ENCODE results near the gene MYO9B.

MYO9B gene

GRCh38 chr19:17209126-17210036 is 133.8 kb downstream of the MYO9B start:
- CTCF ChIA-PET, result interaction anchor here (0.6 to 1.5 kb wide), 5 partner anchors 18 to 142 kb away, joined by 3 to 5 read pairs (median 4); partner anchors contain the start of gene ANKLE1
- POLR2A ChIA-PET, result no interaction called here
- H3K4me3 ChIP-seq (ENCODE audit: low read depth, low read length), result no peak overlapping the region
- DNase-seq (ENCODE audit: low read depth, low spot score), result no peak
- TF ChIP-seq, protein P1, sequence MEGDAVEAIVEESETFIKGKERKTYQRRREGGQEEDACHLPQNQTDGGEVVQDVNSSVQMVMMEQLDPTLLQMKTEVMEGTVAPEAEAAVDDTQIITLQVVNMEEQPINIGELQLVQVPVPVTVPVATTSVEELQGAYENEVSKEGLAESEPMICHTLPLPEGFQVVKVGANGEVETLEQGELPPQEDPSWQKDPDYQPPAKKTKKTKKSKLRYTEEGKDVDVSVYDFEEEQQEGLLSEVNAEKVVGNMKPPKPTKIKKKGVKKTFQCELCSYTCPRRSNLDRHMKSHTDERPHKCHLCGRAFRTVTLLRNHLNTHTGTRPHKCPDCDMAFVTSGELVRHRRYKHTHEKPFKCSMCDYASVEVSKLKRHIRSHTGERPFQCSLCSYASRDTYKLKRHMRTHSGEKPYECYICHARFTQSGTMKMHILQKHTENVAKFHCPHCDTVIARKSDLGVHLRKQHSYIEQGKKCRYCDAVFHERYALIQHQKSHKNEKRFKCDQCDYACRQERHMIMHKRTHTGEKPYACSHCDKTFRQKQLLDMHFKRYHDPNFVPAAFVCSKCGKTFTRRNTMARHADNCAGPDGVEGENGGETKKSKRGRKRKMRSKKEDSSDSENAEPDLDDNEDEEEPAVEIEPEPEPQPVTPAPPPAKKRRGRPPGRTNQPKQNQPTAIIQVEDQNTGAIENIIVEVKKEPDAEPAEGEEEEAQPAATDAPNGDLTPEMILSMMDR (IDR thresholded peaks at IDR 0.05; ENCODE audit: insufficient read depth, low read length, missing control alignments), result no peak

GRCh38 chr19:17210296-17210695 is 134.7 kb downstream of the MYO9B start:
- ChIA-PET CTCF (interaction anchor here (1.2 kb wide), 1 partner anchor 73 kb away, joined by 5 read pairs; no protein-coding TSS in a partner anchor), POLR2A (no interaction called here)
- DNase-seq (ENCODE audit: low read depth, low spot score), result no peak
- H3K4me3 ChIP-seq (ENCODE audit: low read depth, low read length), result no peak overlapping the region
- TF ChIP-seq, protein P1 (IDR thresholded peaks at IDR 0.05; ENCODE audit: insufficient read depth, low read length, missing control alignments), result no peak

DNA sequence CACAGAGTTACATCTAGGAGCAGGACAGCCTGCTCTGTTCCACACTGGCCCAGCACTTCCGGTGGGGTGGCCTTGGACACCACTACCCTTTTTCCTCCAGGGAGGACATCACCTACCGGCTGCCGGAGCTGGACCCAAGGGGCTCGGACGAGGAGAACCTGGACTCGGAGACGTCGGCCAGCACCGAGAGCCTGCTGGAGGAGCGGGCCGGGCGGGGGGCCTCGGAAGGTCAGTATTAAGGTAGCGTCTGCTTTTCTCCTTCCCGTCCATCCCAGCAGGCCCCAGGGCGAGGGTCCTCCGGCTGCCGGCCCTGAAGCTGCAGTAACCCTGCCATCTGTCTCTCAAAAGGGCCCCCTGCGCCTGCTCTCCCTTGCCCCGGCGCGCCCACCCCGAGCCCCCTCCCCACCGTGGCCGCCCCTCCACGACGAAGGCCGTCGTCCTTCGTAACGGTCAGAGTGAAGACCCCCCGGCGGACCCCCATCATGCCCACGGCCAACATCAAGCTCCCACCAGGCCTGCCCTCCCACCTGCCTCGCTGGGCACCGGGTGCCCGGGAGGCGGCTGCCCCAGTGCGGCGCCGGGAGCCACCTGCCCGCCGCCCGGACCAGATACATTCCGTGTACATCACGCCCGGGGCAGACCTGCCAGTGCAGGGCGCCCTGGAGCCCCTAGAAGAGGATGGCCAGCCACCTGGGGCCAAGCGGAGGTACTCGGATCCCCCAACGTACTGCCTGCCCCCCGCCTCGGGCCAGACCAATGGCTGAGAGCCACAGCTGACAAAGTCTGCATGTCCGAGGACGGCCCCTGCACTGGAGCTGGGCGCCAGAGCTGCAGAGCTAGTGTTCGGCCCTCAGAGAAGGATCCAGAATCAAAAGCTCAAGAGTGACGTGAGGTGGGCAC is 136.2 kb downstream of the MYO9B start:
- no peak overlapping the region for H3K4me3 ChIP-seq (ENCODE audit: low read depth, low read length)
- POLR2A ChIA-PET, result no interaction called here
- DNase-seq (ENCODE audit: low read depth, low spot score), result no peak
- TF ChIP-seq, protein P1 (IDR thresholded peaks at IDR 0.05; ENCODE audit: insufficient read depth, low read length, missing control alignments), result no peak
- CTCF ChIA-PET, result interaction anchor here (0.7 kb wide), 1 partner anchor 71 kb away, joined by 3 read pairs; no protein-coding TSS in a partner anchor

DNA sequence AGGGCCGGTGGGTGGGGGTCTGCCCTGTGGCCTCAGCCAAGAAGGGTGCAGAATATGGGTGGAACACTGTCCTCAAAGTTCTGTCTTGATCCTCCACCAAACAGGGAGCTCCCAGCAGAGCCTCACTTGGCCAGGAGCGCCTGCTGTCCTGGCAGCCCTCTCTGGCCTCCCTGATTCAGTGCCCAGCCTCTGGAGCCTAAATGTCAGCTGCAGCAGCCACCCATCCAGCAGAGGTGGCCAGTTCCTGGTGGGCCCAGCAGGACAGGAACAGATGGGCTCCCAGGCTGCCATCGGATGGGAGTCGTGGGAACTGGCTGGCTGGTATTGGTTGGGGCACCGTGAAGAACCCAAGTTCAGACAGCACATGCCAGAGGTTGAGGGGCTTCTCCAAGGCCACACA is 137.8 kb downstream of the MYO9B start:
- POLR2A ChIA-PET, result no interaction called here
- CTCF ChIA-PET, result interaction anchor here (3.6 kb wide), 1 partner anchor 8 kb away, joined by 21 read pairs; no protein-coding TSS in a partner anchor
- H3K4me3 ChIP-seq (ENCODE audit: low read depth, low read length), result no peak overlapping the region
- TF ChIP-seq, protein P1 (IDR thresholded peaks at IDR 0.05; ENCODE audit: insufficient read depth, low read length, missing control alignments), result no peak
- DNase-seq (ENCODE audit: low read depth, low spot score), result no peak

GRCh38 chr19:17214508-17215126 is 139.0 kb downstream of the MYO9B start:
- TF ChIP-seq, protein P1 (IDR thresholded peaks at IDR 0.05; ENCODE audit: insufficient read depth, low read length, missing control alignments), result no peak
- ChIA-PET POLR2A (interaction anchor here (1.1 to 1.8 kb wide), 4 partner anchors 12 to 21 kb away, joined by 3 to 17 read pairs (median 4); partner anchors contain the start of gene OCEL1), CTCF (interaction anchor here (1.7 to 3.6 kb wide), 3 partner anchors 9 to 21 kb away, joined by 7 to 21 read pairs (median 9); partner anchors contain the start of gene OCEL1)
- peak overlapping the region; percentile 77 for H3K4me3 ChIP-seq (ENCODE audit: low read depth, low read length)
- DNase-seq (ENCODE audit: low read depth, low spot score), result no peak
